Measurements from ENCODE around the gene GPR153.
"Not testable (repeated sequence)": the region's sequence is repeated elsewhere in the genome, so short reads cannot be mapped to it uniquely, and the experiment has no call there.

The GPR153 gene

DNA sequence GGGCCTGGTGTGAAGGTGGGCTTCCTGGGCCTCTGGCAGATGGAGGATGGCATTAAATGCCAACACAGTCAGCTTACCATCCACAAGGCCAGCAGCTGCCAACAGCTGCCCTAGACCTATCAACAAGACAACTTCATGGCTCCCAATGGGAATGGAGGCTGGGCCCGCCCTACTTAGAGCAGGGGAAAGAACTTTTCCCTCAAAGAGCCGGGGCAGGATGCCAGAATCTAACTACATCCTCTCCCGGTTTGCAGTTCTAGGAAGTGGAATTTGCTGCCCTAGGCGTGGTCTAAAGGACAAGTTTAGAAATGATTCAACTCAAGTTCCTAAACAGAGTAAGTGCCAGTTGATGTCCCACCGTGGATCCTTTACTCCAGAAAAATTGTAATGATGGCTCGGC lies 38.3 kb downstream of the GPR153 start:
- DNase-seq = no peak

DNA sequence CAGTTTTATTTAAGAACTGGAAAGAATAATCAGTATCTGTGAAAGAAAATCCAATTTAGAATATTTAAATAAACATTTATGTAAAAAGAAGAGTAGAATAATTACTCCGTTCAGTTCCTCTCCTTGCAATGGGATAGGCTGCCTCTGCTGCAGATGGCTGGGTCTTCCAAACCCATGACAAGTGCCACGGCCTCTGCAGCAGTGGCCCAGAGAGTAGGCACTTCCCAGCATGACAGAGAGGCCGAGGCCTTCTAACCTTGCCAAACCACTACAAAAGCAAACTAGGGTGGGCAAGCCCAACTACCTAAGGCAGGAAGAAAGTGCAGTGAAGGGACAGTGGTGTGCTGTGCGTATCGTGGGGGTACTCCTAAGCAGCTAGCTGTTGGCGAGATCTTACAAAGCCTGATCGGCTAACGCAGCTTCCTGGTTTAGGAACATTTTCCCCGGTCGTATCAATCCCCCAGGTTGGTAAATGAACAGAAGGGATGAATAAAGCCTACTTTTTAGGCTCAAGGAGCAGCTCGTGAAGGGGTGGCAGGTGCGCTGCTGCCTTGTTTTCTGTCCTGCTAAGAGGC lies 39.6 kb downstream of the GPR153 start:
- no peak for DNase-seq

DNA sequence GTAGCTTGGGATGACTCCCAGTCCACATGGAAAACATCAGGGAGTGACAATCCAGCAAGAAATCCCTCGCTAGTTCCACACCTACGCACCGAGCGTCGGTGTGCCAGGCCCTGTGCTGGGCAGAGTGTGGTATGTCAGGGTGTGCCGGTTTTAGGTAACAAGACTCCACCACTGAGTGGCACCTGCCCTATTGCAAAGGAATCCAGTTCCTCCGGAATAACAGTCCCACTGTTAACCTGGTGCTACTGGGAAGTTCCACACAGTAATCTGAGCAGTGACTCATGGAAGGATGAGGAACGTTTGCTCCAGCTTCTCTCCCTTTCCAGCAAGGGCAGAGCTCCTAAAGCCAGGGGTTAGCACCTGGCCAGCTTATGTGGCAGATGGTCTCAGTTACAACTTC lies 40.7 kb downstream of the GPR153 start:
- DNase-seq = no peak

DNA sequence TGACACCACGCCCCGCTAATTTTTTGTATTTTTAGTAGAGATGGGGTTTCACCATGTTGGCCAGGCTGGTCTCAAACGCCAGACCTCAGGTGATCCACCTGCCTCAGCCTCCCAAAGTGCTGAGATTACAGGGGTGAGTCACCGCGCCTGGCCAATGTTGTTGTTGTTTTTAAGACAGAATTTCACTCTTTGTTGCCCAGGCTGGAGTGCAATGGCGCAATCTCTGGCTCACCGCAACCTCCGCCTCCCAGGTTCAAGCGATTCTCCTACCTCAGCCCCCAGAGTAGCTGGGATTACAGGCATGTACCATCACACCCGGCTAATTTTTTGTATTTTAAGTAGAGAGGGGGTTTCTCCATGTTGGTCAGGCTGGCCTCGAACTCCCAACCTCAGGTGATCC lies 41.3 kb downstream of the GPR153 start:
- not testable (repeated sequence) for DNase-seq

DNA sequence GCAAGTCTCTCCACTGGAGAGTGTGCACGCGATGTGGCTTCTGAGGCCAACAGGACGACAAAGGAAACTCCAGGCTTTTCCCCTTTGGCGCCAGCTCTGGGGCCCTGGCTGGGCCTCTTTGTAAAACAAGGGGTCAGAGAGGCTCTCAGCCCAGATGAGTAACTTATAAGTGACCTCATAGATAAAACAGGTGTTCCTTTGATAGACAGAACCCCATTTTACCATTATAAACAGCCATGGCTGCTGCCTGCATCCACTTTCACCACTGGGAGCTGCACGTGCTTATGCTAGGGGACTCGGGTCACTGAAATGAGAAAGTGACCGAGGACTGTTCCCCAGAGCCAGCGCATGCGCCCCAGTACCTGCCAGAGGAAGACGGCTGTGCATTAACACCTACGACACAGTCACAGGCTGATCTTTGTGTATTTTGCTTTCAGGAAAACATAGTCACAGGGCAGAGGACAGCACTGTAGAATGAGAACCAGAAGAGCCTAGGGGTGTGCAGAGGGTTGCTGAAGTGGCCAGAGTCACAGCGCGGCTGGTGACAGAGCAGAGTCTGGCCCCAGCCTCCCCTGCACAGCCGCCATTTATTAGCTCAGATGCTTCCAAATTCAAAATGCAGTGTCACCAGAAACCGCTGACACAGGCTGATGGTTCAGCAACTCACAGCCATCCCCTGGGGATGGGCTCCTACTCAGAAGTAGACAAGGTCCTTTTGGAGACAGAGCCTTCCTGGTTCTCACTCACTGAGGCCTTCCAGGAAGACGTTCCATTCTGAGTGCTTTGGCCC lies 42.3 kb downstream of the GPR153 start:
- DNase-seq = no peak

DNA sequence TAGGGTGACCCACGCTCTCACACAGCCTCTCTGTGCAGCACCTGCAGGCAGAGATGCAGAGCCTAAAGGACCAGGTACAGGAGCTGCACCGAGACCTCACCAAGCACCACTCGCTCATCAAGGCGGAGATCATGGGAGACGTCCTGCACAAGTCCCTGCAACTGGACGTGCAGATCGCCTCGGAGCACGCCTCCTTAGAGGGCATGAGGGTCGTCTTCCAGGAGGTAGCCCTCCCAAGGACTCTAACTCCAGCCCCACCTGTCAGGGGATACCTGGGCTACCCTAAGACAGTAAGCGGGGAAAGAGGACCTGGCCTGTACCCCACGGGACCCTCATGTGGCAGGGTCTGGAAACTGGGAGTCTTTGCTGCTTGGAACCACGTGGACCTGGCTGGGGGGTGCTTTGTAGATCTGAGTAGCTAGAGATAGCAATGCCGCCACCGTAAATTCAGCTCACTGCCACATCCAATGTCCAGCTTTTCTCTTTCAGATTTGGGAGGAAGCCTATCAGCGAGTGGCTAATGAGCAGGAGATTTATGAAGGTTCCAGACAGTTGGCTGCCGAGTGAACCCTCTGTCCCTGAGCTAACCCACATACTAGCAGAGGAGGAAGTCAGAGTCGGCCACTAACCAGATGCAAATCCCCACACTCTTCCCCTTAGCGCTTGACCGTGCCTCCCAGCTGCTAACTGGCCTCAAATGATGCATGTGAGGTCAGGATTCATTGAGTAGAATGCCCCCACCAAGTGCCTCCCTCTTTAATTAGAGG lies 48.5 kb downstream of the GPR153 start:
- DNase-seq = no peak

DNA sequence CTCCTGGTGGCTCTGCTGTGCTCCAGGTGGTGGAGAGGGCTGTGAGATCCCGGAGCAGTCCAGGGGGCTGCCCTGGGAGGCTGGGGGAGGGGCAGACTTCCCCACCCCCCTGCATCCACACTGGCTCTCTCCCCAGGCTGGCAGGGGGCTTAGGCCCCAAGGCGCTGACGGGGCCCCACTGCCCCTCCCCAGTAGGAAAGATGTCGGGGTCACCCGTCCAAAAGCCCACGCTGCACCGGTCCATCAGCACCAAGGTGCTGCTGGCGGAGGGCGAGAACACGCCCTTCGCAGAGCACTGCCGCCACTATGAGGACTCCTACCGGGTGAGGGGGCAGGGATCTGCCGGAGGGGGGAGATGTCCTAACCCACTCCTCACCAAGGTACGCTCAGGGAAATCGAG lies 49.2 kb downstream of the GPR153 start:
- no peak for DNase-seq

DNA sequence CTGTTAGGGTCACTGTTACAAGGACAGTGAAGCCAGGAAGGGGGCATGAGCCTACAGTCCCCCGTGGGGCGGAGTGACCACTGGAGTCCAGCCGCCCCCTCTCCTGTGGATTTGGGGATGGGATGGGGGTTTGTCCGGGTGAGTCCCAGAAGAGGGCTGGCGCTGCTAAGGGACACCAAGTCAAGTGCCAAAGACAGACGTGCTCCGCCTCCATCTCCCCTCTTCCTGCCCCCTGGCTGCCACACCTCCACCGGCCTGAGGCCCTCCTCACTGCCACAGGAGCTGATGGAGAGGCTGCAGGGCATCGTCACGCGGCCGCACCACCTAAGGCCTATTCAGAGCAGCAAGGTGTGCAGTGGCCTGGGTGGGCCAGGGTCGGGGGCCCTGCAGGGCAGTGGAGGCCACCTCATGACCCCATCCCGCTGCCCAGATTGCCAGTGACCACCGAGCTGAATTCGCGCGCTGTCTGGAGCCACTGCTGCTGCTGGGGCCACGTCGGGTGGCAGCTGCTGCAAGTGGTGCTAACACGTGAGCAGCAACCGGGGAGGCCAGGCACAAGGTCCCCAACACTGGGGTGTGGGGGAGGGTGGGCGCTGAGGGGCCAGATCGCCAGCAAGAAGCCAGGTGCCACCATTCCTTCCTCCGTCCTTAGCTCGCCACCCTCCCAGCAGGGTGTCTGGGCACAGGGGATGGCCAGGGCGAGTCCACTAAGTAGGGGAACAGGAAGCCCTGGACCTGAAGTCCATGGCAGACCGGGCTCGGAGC lies 50.1 kb downstream of the GPR153 start:
- no peak for DNase-seq

DNA sequence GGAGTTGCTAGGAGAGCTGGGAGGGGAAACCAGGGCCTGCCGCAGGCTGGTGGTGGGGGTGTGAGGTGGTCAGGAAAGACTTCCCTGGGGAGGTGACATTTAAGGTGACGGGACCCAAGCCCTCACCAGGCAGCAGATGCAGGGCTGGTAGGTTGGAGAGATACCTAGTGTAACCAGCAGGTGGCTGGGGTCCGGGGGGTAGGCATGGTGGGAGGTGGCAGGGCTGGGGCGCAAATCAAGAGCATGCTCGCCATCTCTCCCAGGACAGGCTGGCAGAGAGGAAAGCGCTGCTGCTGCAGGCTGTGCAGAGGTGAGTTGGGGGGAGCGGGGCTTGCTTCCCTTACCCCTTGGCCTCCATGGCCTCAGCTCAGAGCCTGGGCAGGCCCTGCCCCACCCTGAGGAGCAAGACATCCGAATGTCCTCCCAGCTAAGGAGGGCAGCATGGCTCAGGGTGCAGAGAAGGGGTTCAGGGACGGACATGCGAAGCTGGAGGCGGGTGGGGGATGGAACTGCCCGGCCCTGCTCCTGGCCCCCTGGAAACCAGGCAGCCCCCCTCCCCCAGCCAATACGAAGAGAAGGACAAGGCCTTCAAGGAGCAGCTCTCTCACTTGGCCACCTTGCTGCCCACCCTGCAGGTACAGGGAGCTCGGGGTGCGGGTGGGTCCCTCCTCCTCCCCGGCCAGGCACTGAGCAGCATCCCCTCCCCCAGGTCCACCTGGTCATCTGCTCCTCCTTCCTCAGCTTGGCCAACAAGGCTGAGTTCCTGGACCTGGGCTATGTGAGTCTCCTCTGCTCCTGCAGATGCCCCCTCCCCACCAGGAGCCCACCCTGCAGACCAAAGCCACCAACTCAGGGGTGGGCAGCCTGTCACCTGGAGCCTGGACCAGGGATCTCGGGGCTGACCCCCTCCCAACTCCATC lies 51.0 kb downstream of the GPR153 start:
- peak; percentile 10 for DNase-seq

DNA sequence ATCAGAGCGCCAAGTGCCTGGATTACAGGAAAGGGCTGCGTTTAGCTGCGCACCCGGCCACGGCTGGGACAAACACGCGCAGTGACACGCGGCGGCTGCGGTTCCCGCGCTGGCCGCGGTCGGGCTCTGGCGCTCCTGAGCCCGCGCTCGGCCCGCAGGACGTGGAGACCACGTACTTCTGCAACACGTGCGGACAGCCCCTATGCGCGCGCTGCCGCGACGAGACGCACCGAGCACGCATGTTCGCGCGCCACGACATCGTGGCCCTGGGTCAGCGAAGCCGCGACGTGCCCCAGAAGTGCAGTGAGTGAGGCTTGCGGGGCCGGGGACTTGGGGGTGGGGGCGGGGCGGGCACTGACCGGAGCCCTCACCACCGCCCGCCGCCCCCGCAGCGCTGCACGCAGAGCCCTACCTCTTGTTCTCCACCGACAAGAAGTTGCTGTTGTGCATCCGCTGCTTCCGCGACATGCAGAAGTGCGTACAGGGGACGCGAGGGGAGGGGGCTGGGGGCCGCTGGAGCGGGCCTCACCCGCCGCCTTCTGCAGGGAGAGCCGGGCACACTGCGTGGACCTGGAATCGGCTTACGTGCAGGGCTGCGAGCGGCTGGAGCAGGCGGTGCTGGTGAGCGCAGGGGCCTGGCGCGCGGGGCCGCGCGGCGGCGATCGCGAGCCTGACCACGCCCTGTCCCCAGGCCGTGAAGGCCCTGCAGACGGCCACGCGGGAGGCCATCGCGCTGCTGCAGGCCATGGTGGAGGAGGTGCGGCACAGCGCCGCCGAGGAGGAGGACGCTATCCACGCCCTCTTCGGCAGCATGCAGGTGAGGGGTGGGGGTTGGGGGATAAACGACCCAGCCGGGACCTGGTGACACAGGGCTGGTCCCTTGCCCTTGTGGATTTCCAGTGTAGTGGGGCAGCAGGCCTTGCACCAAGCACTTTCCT lies 51.9 kb downstream of the GPR153 start:
- DNase-seq = peak; percentile 23

DNA sequence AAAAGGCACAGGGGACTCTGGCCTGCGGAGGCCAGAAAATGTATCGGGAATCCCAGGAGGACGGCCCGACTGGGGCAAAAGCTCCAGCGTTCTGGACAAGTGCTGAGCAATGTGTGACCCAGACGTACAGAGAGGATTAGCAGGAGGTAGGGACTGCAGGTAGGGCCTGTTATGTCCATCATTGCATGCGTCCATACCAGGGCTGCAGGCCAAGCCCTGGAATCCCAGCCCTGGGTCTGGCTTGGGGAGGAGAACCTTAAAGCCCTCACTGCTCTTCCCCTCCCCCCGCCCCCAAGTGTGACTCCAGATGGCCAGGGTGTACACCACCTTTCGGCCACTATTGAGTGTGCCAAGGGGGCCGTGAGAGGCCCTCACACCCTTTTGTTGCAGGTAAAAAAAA lies 53.0 kb downstream of the GPR153 start:
- no peak for DNase-seq

DNA sequence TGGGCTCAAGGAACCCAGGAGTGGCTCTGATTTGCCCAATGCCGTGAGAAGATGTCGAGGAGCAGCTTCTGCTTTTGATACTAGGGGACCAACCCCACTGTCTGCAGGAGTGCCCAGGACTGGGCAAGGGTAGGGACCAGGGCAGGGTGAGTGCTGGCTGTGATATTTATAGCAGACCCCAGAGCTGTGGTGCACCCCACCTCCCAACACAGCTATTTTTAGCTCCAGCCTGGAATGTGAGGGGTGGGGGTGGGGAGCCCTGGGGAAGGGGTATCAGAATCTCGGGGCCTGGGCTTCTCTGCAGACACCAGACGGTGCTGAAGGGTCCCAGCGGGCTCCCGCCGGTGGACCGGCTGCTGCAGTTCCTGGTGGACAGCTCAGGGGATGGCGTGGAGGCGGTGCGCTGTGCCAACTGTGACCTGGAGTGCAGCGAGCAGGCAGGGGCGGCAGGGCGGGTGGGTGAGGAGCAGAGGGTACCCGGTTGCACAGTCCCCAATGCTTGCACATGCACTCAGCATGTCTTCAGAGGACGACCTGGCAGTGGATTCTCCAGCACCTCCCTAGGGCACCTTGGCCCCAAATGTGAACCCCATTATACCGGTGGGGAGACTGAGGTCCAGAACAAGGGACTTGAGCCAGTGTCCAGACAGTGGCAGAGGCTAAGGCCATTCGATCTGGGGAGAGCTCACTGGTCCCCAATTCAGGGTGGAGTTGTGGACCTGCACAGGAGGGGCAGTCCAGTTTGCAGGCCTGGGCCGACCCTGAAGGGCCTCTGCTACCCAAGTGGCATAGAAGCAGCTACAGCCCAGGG lies 53.6 kb downstream of the GPR153 start:
- DNase-seq = no peak

DNA sequence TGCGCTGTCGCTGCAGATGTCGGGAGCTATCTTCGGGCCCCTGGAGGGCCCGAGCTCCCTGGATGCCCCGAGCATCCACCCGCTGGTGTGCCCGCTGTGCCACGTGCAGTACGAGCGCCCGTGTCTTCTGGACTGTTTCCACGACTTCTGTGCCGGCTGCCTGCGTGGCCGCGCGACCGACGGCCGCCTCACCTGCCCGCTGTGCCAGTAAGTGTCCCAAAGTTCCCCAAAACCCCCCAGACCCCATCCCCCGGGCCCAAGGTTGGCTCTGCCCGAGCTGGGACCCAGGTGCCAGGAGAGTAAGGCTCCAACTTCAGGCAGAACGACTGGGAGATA lies 54.4 kb downstream of the GPR153 start:
- no peak for DNase-seq

DNA sequence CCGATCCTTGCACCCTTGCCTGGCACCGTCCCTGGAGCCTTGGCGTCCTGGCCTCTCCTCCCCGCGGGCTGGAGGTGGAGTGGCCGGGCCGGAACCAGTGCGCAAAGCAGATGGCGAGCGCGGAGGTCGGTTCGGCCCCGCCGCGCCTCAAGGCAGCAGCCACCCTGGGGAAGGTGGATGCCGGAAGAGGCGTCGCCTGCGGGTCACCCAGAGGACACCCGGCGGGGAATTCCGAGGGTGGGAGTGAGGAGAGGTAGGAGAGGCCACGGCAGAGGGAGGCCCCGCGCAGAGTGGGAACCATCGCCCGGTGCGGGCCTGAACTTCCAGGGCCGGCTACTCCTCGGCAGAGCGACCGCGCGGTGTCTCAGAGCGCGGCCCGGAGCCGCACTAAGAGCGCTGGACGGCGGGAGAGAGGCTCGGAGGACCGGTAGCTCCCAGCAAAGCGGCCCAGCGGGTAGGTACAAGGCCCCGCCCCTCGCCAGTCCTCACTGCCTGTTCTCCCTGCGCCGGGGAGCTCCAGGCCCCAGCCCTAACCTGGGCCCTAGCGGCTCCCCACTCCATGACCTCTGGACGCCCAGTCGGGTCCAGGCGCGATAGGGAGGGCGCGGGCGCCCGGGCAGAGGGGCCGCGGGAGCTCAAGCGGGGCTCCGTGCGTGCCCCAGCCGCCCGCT lies 54.9 kb downstream of the GPR153 start, which contains the start of gene RNF207:
Gene RNF207, plus strand, starts transcription at position 271 of the 671 bp plus-strand sequence. CDS start 417 bp downstream, outside the sequence.
- DNase-seq = peak; percentile 70

DNA sequence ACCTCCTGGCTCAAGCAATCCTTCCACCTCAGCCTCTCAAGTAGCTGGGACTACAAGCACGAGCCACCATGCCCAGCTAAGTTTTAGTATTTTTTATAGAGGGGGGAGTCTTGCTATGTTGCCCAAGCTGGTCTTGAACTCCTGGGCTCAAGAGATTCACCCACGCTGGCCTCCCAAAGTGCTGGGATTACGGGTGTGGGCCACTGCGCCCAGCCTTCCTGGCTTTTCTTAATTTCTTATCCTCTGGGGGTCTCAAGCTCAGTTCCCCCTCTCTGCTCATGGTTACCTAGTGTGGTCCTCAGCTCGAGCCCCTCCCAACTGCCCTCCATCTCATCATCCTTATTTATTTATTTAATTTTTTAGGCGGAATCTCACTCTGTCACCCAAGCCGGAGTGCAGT lies 58.6 kb downstream of the GPR153 start:
- DNase-seq = no peak

DNA sequence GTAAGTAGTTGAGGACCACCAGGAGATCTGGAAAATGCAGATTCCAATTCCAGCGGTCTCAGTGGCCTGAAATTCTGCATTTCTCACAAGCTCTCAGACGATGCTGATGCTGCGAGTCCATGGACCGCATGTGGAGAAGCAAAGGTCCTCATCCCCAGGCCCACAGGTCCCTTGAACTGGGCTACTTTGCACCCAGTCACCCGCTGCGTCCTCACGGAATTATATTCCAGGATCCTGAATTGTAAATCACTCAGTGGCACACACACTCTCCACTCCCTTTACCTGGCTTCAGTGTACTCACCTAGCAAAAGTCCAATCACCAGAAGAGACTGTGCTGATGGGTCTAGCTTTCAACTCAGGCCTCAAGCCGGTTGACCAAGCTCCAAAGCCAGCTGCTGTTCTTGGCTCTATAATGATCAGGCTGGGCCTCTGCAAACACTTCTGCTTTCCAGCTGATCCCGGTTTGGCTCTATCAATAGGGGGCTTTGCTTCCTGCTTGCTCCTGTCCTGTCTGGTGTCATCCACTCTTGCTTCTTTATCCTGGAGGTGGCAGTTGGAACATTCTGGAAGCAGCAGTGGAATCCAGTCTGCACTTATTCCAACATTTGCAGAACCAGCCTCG lies 60.6 kb downstream of the GPR153 start:
- DNase-seq = no peak

DNA sequence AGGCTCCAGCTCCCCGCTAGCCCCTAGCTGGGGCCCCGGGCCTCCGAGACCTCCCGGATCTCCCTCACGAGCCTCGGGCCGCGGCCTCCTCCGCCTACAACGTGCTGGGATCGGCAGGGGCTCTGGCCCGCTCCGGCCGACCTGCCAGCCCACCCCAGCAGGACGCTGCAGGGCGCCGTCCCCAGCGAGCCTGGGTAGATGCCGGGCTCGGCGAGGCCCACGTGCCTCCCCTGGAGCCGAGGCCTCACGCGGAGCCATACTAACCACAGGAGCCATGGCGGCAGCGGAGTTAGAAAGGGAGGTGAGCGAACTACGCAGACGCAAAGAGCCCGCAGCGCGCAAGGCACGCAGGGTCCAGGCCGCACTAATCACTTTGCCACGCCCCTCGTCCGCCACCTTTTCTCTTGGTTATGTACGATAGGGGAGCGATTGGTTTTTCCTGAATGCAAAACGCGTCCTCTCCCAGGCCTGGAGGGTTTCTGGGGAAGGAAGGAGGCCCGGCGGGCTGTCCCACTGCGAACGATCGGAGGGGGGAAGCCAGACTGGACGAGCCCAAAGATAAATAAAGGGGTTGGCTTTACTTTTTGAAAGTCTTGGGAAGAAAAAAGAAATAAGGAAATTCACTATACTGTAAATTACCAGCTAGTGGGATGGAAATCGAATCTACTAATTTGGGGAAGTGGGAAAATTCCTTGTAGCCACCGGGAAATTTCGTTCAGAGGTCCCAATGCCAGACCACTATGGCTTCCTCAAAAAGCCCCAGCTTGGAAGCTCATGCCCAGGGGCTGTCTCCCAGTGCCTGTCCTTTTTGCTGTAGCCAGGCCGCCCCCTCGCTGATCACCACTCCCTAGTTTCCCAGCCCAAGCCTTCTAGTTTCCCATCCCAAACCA lies 61.4 kb downstream of the GPR153 start, which contains the start of gene RPL22:
Gene RPL22, minus strand, starts transcription at position 298 of the 890 bp plus-strand sequence. Its CDS starts 22 bp downstream, at position 276.
- DNase-seq = peak; percentile 98
